Measurements from ENCODE around the gene SDK1. TPM values are rescaled to one million over a fixed set of nuclear protein-coding genes. Genes with fewer than 3 reads are reported as not detected.
"Not testable (repeated sequence)": the region's sequence is repeated elsewhere in the genome, so short reads cannot be mapped to it uniquely, and the experiment has no call there.

Gene SDK1
- total and polyA plus RNA-seq, 4 donors = 1.9 to 46.3 (median 12.4) TPM

DNA sequence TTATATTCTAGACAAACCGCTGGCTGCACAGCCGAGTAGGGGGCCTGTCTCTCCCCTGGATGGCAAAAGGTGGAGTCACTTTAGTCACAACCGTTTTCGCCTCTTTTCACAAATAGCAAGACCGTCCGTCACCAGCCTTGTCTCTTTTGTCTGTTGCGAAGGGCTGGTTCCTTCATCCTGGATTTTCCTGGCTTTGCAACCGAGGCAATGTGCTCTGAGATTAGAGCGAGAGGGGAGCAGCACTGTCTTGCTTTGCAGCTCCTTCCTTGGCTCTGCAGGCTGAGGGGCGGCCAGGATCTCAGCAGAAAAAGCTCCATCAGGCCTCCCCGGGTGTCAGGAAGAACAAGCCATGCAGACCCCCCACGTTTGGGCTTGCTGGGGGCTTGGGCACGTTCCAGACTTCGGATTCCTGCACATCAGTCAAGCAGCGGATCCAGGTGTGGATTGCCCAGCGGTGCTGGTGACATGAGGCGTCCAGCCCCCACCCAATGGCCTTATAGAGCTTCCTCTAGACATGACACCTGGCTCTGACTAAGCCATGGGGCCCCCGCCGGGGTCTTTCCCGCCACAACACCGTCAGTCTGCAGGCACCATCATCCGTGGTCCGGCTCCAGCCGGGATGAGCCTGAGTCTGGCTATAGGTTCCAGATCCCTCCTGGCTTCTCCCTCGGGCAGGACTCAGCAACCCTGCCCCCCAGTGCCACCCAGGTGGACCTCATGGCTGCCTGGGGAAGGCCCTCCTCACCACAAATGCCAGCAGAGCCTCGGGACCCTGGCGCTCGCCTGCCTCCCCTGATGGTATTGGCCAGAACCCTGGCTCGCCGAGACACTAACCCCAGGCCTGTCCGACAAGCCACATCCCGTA, 913.5 kb downstream of the SDK1 start:
- Histone ChIP-seq H3K36me3 (ENCODE audit: control insufficient read depth in 1 of 2, insufficient read depth in 2 of 2, low read length in 1 of 2) (no peaks in the 10 kb centered on the region), H3K4me1 (ENCODE audit: control insufficient read depth in 1 of 2, insufficient read depth in 2 of 2, low read length in 2 of 2) (no peaks in the 10 kb centered on the region), H3K9me3 (ENCODE audit: control insufficient read depth, low read length) (no peaks in the 10 kb centered on the region), H3K27me3 (ENCODE audit: control insufficient read depth in 1 of 2, insufficient read depth in 2 of 2, low read length in 1 of 2) (no peaks in the 10 kb centered on the region), H3K4me3 (ENCODE audit: low read length in 2 of 2) (no peak overlapping the region), H3K27ac (ENCODE audit: low read depth in 1 of 2, low read length in 2 of 2) (no peak overlapping the region)
- 90 to 91% methylated on average over 32 of the region's 32 CpGs for WGBS, 2 donors
- no peak for ATAC-seq (ENCODE audit: low FRiP score)
- intact Hi-C loops (cut with DNase I) = no loop called here
- DNase-seq = no peak

DNA sequence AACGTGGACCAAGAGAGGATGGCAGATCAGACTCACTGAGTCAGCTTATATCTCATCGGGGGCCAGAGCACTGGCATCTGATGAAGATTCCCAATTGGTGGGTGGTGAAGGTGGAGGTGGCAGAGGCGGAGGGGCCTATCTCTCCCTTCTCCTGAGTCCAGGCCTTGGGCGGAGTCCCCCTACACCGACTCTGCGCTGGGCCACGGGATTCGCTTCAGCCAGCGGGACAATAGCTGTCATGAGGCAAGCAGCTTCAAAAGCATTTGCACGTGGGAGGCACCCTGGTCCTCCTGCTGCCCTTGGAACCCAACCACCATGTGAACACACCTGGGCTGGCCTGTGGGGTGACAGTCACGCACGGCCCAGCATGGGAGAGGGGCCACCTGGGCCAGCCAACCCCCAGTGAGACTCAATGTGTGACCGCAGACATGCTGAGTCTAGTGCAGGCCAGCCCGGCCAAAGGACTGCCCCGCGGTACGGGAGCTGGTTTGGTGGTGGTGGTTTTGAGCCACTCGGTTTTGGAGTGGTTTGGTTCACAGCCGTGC, 914.2 kb downstream of the SDK1 start:
- Histone ChIP-seq H3K9me3 (ENCODE audit: control insufficient read depth, low read length) (no peaks in the 10 kb centered on the region), H3K27me3 (ENCODE audit: control insufficient read depth in 1 of 2, insufficient read depth in 2 of 2, low read length in 1 of 2) (no peaks in the 10 kb centered on the region), H3K4me1 (ENCODE audit: control insufficient read depth in 1 of 2, insufficient read depth in 2 of 2, low read length in 2 of 2) (no peaks in the 10 kb centered on the region), H3K27ac (ENCODE audit: low read depth in 1 of 2, low read length in 2 of 2) (no peak overlapping the region), H3K4me3 (ENCODE audit: low read length in 2 of 2) (no peak overlapping the region), H3K36me3 (ENCODE audit: control insufficient read depth in 1 of 2, insufficient read depth in 2 of 2, low read length in 1 of 2) (no peaks in the 10 kb centered on the region)
- WGBS, 2 donors = 95 to 96% methylated on average over 19 of the region's 19 CpGs
- DNase-seq (no peak), ATAC-seq (ENCODE audit: low FRiP score) (no peak)
- intact Hi-C loops (cut with DNase I) = no loop called here

DNA sequence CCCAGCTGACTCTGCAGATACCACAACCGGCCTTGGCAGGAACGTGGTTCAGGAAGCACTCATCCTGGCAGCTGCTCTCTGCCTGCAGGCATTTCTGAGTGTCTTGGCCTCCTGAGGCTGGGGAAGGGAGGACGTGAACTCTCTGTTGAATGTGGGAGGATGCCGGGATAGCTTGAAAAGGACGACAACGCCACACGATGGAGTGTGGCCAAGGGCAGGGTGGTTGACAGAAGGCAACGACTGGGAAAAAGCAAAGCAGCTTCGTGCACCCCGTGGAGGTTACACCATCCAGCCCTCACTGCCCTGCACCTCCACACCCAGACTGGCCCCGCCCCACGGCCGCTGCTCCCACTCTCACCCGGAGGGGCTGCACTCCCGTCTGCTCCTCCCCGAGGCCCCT, 915.0 kb downstream of the SDK1 start:
- no peak for ATAC-seq (ENCODE audit: low FRiP score)
- intact Hi-C loops (cut with DNase I) = no loop called here

DNA sequence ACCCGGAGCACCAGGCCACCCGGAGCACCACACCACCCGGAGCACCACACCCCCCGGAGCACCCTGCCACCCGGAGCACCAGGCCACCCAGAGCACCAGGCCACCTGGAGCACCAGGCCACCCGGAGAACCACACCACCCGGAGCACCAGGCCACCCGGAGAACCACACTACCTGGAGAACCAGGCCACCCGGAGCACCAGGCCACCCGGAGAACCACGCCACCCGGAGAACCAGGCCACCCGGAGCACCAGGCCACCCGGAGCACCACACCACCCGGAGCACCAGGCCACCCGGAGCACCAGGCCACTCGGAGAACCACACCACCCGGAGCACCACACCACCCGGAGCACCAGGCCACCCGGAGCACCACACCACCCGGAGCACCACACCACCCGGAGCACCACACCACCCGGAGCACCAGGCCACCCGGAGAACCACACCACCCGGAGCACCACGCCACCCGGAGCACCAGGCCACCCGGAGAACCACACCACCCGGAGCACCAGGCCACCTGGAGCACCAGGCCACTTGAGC, 916.1 kb downstream of the SDK1 start:
- intact Hi-C loops (cut with DNase I); DNase-seq; H3K4me1 ChIP-seq (ENCODE audit: control insufficient read depth in 1 of 2, insufficient read depth in 2 of 2, low read length in 2 of 2); H3K9me3 ChIP-seq (ENCODE audit: control insufficient read depth, low read length); H3K27me3 ChIP-seq (ENCODE audit: control insufficient read depth in 1 of 2, insufficient read depth in 2 of 2, low read length in 1 of 2); ATAC-seq (ENCODE audit: low FRiP score); H3K27ac ChIP-seq (ENCODE audit: low read depth in 1 of 2, low read length in 2 of 2); H3K4me3 ChIP-seq (ENCODE audit: low read length in 2 of 2); H3K36me3 ChIP-seq (ENCODE audit: control insufficient read depth in 1 of 2, insufficient read depth in 2 of 2, low read length in 1 of 2): not testable (repeated sequence)
- WGBS, 2 donors = 91 to 93% methylated on average over 21 to 29 of the region's 29 CpGs

More for the DNA sequence above, 915.0 kb downstream of the SDK1 start:
- H3K9me3 ChIP-seq (ENCODE audit: control insufficient read depth, low read length) = no peaks in the 10 kb centered on the region
- H3K36me3 ChIP-seq (ENCODE audit: control insufficient read depth in 1 of 2, insufficient read depth in 2 of 2, low read length in 1 of 2) = no peaks in the 10 kb centered on the region
- no peak for DNase-seq
- H3K4me1 ChIP-seq (ENCODE audit: control insufficient read depth in 1 of 2, insufficient read depth in 2 of 2, low read length in 2 of 2) = no peaks in the 10 kb centered on the region
- no peak overlapping the region for H3K4me3 ChIP-seq (ENCODE audit: low read length in 2 of 2)
- WGBS, 2 donors = 76 to 77% methylated on average over 16 of the region's 16 CpGs
- H3K27me3 ChIP-seq (ENCODE audit: control insufficient read depth in 1 of 2, insufficient read depth in 2 of 2, low read length in 1 of 2) = no peaks in the 10 kb centered on the region
- no peak overlapping the region for H3K27ac ChIP-seq (ENCODE audit: low read depth in 1 of 2, low read length in 2 of 2)

DNA sequence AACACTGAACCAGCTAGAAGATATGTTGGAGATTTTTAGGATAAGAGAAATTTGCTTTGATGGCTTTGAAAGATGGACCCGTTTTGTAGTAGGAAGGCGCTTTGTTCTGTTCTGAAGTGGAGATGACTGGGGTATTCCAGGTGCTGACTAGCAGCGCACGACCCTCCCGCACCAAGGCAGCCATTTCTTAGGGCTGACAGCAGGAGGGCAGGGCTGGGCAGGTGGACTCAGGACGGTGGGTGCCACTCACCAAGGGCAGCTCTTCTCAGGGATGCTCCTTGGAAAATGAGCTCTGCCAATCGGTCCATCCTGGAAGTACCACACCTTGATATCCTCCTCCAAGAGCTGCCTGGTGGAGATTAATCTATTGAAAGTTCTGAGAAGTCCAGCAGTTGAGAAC, 917.4 kb downstream of the SDK1 start:
- DNase-seq = no peak
- Histone ChIP-seq H3K27ac (ENCODE audit: low read depth in 1 of 2, low read length in 2 of 2) (no peak overlapping the region), H3K4me3 (ENCODE audit: low read length in 2 of 2) (no peak overlapping the region), H3K36me3 (ENCODE audit: control insufficient read depth in 1 of 2, insufficient read depth in 2 of 2, low read length in 1 of 2) (no peaks in the 10 kb centered on the region), H3K27me3 (ENCODE audit: control insufficient read depth in 1 of 2, insufficient read depth in 2 of 2, low read length in 1 of 2) (no peaks in the 10 kb centered on the region), H3K4me1 (ENCODE audit: control insufficient read depth in 1 of 2, insufficient read depth in 2 of 2, low read length in 2 of 2) (no peaks in the 10 kb centered on the region), H3K9me3 (ENCODE audit: control insufficient read depth, low read length) (no peaks in the 10 kb centered on the region)
- no peak for ATAC-seq (ENCODE audit: low FRiP score)
- 97 to 98% methylated on average over 7 of the region's 7 CpGs for WGBS, 2 donors
- intact Hi-C loops (cut with DNase I) = no loop called here

DNA sequence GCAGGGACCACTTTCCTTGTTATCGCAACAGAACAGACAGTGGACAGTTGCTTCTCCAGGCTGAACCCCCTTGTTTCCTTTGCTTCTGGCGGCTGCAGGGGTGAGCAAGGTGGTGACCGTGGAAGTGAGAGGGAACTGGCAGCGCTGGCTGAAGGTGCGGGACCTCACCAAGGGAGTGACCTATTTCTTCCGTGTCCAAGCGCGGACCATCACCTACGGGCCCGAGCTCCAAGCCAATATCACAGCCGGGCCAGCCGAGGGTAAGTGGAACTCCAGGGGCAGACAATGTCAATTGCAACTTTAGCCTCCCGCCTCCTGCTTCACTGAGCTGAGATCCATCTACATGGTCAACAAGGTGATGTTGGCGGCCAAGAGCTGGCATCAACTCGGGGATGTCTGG, 919.0 kb downstream of the SDK1 start:
- 91 to 95% methylated on average over 15 of the region's 15 CpGs for WGBS, 2 donors
- ATAC-seq (ENCODE audit: low FRiP score) (no peak), DNase-seq (no peak)
- Histone ChIP-seq H3K4me1 (ENCODE audit: control insufficient read depth in 1 of 2, insufficient read depth in 2 of 2, low read length in 2 of 2) (no peaks in the 10 kb centered on the region), H3K36me3 (ENCODE audit: control insufficient read depth in 1 of 2, insufficient read depth in 2 of 2, low read length in 1 of 2) (no peaks in the 10 kb centered on the region), H3K9me3 (ENCODE audit: control insufficient read depth, low read length) (no peaks in the 10 kb centered on the region), H3K27ac (ENCODE audit: low read depth in 1 of 2, low read length in 2 of 2) (no peak overlapping the region), H3K4me3 (ENCODE audit: low read length in 2 of 2) (no peak overlapping the region), H3K27me3 (ENCODE audit: control insufficient read depth in 1 of 2, insufficient read depth in 2 of 2, low read length in 1 of 2) (no peaks in the 10 kb centered on the region)
- intact Hi-C loops (cut with DNase I) = no loop called here

DNA sequence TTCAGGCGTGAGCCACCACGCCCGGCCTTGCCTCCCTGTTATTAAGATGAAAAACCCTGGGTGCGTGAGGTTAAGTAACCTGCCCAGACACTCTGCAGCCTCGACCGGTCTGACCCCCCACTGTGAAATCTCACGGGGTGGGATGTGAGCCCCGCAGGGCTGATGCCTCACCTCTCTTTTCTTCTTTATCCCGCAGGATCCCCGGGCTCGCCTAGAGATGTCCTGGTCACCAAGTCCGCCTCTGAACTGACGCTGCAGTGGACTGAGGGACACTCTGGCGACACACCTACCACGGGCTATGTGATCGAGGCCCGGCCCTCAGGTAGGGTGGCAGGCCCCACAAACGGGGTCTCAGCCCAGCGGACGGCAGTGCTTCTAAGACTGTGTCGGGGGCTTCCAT, 920.0 kb downstream of the SDK1 start:
- DNase-seq = no peak
- 92 to 93% methylated on average over 21 of the region's 21 CpGs for WGBS, 2 donors
- Histone ChIP-seq H3K9me3 (ENCODE audit: control insufficient read depth, low read length) (no peaks in the 10 kb centered on the region), H3K4me1 (ENCODE audit: control insufficient read depth in 1 of 2, insufficient read depth in 2 of 2, low read length in 2 of 2) (no peaks in the 10 kb centered on the region), H3K36me3 (ENCODE audit: control insufficient read depth in 1 of 2, insufficient read depth in 2 of 2, low read length in 1 of 2) (no peaks in the 10 kb centered on the region), H3K27ac (ENCODE audit: low read depth in 1 of 2, low read length in 2 of 2) (no peak overlapping the region), H3K27me3 (ENCODE audit: control insufficient read depth in 1 of 2, insufficient read depth in 2 of 2, low read length in 1 of 2) (no peaks in the 10 kb centered on the region), H3K4me3 (ENCODE audit: low read length in 2 of 2) (no peak overlapping the region)
- ATAC-seq (ENCODE audit: low FRiP score) = no peak
- intact Hi-C loops (cut with DNase I) = no loop called here

DNA sequence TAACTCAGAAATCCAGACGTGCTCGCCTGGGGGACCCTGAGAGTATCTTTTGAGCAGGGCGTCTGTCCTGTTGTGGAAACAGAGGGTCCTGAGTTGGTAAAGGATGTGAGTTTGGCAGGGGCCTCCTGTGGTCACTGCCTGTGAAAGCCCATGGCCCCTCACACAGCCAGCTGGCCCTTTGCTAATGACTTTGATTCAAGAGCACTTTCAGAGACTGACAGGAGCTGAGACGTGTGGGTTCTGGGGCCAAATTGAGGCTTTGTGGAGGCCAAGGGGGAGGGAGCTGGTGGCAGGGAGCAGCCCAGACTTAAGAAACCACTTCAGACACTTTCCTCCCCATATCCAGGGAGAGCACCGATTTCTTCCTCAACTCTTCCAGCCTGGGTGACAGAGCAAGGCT, 921.6 kb downstream of the SDK1 start:
- DNase-seq (no peak), ATAC-seq (ENCODE audit: low FRiP score) (no peak)
- Histone ChIP-seq H3K9me3 (ENCODE audit: control insufficient read depth, low read length) (no peaks in the 10 kb centered on the region), H3K4me3 (ENCODE audit: low read length in 2 of 2) (no peak overlapping the region), H3K36me3 (ENCODE audit: control insufficient read depth in 1 of 2, insufficient read depth in 2 of 2, low read length in 1 of 2) (no peaks in the 10 kb centered on the region), H3K4me1 (ENCODE audit: control insufficient read depth in 1 of 2, insufficient read depth in 2 of 2, low read length in 2 of 2) (no peaks in the 10 kb centered on the region), H3K27ac (ENCODE audit: low read depth in 1 of 2, low read length in 2 of 2) (no peak overlapping the region), H3K27me3 (ENCODE audit: control insufficient read depth in 1 of 2, insufficient read depth in 2 of 2, low read length in 1 of 2) (no peaks in the 10 kb centered on the region)
- intact Hi-C loops (cut with DNase I) = no loop called here
- 34 to 38% methylated on average over 5 of the region's 5 CpGs for WGBS, 2 donors

DNA sequence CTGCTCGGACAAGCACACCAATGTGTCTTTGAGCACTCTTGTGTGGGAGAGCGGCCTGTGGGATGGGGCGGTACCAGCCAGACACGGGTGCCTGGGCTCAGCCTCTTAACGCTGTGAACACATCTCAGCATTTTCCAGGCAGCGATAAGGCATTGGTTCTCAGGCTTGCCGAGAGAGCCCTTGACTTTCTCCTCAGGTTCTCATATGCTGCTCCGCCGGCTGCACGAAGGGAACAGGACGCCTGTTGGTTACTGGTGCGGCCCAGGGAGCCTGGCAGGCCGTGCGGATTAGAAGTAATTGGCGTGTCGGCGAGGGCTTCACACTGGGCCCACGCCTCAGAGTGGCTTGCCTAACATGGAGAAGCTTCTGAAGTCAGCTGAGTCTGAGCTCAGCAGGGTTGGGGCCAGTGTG, 924.3 kb downstream of the SDK1 start:
- 94 to 96% methylated on average over 18 of the region's 18 CpGs for WGBS, 2 donors
- H3K27ac ChIP-seq (ENCODE audit: low read depth in 1 of 2, low read length in 2 of 2) = no peak overlapping the region
- intact Hi-C loops (cut with DNase I) = no loop called here
- ATAC-seq (ENCODE audit: low FRiP score) (no peak), DNase-seq (no peak)
- H3K27me3 ChIP-seq (ENCODE audit: control insufficient read depth in 1 of 2, insufficient read depth in 2 of 2, low read length in 1 of 2) = no peaks in the 10 kb centered on the region
- H3K4me1 ChIP-seq (ENCODE audit: control insufficient read depth in 1 of 2, insufficient read depth in 2 of 2, low read length in 2 of 2) = no peaks in the 10 kb centered on the region
- no peaks in the 10 kb centered on the region for H3K9me3 ChIP-seq (ENCODE audit: control insufficient read depth, low read length)
- no peak overlapping the region for H3K4me3 ChIP-seq (ENCODE audit: low read length in 2 of 2)
- no peaks in the 10 kb centered on the region for H3K36me3 ChIP-seq (ENCODE audit: control insufficient read depth in 1 of 2, insufficient read depth in 2 of 2, low read length in 1 of 2)
